ENCODE data around the gene TSR1.

- TF ChIP-seq CTCF (IDR thresholded peaks at IDR 0.05 in 4 of 5, conservative IDR thresholded peaks at IDR 0.05 in 1 of 5), result no peak
- TF ChIP-seq POLR2A (IDR thresholded peaks at IDR 0.05), result no peak
These were observed 39.9 kb upstream of the TSR1 start for GRCh38 chr17:2376107-2376506.
